GM23248 (cell line): ENCODE data around the gene ANAPC15.

ENCODE experiments used
- EZH2 ChIP-seq: fragments of 200-600 bp; sonication (generic); IDR thresholded peaks from 2 replicates; pipeline ENCODE4 v1.6.1; 2018; ENCODE audit warnings: antibody characterized with exemption, mild to moderate bottlenecking; ENCODE audit not compliant: insufficient read depth, poor library complexity, severe bottlenecking
- EZH2phosphoT487 ChIP-seq: fragments of 200-600 bp; sonication (generic); IDR thresholded peaks from 2 replicates; pipeline ENCODE4 v1.6.1; 2018; ENCODE audit warnings: antibody characterized with exemption, moderate library complexity, mild to moderate bottlenecking, low read depth; ENCODE audit not compliant: insufficient read depth

DNA sequence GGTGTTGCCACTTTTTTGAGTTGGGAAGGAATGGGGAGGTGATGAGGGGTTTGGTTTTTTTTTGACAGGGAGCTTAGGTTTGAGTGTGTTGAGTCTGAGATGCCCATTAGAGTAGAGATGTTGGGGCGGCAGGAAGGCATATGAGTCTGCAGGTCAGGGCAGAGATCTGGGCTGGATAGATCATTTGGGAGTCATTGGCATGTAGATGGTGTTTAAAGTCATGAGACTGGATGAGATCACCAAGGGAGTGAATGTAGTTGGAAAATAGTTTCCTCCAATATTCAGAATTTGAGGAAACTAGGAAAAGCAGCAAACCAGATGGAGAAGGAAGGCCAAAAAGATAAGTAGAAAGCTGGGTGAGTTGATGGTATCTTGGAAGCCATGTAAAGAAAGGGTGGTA is 2.1 kb upstream of the ANAPC15 start:
- TF ChIP-seq EZH2 (no peak), EZH2phosphoT487 (no peak)
